Endothelial cell of umbilical vein (primary cell): ENCODE measurements around the gene YIPF1. TPM values are rescaled to one million over a fixed set of nuclear protein-coding genes. Genes with fewer than 3 reads are reported as not detected.

Experiments
- BruUV-seq: library from RNA; stranded (reverse); fragments of 400-500 nt; replicated peaks from 2 replicates; lab custom pipeline; 2021; lab: Mats Ljungman, UMichigan
- CTCF ChIA-PET: fragments of 300-600, 350-600 bp; sonication (Branson Sonifier 250); formaldehyde crosslinking; loops from one replicate; lab custom pipeline; 2021; ENCODE audit warnings: antibody characterized with exemption, inconsistent platforms; lab: Charles Lee
- POLR2A ChIA-PET: fragments of 300-600, 350-600 bp; sonication (Branson Sonifier 250); formaldehyde crosslinking; loops from one replicate; lab custom pipeline; 2021; ENCODE audit warnings: antibody characterized with exemption, inconsistent platforms; lab: Charles Lee
- DNase-seq: peaks from one replicate; pipeline ENCODE4 v3.0.0-alpha.2; 2011; ENCODE audit warnings: low read depth, low spot score
- FAIRE-seq: peaks from 2 replicates; lab custom pipeline; 2011; peaks lifted over from hg19 to GRCh38; lab: Jason Lieb, UNC
- H2AFZ ChIP-seq: 2 replicates; pipeline ENCODE4 v1.6.0; 2012; ENCODE audit warnings: low read depth, low read length, control low read depth, inconsistent platforms
- H3K27ac ChIP-seq: 2 replicates; pipeline ENCODE4 v1.5.1; 2011; ENCODE audit warnings: low read depth, mild to moderate bottlenecking, control low read depth, low read length, moderate library complexity; ENCODE audit not compliant: insufficient read depth
- H3K27me3 ChIP-seq, 2 experiments: 2 replicates each; pipeline versions ENCODE4 v1.6.0 to v1.6.1; 2011; ENCODE audit warnings: low read length in 2 of 2, mixed read lengths in 1 of 2; ENCODE audit not compliant: control insufficient read depth in 2 of 2, insufficient read depth in 2 of 2
- H3K36me3 ChIP-seq, 2 experiments: 2 replicates in 1 of 2; 3 replicates in 1 of 2; pipeline ENCODE4 v1.5.1; 2011; ENCODE audit warnings: low read length in 2 of 2, mild to moderate bottlenecking in 1 of 2, moderate library complexity in 1 of 2; ENCODE audit not compliant: control insufficient read depth in 2 of 2, insufficient read depth in 2 of 2; ENCODE audit errors: extremely low read depth in 1 of 2
- H3K4me1 ChIP-seq: 3 replicates; pipeline ENCODE4 v1.5.1; 2011; ENCODE audit warnings: mild to moderate bottlenecking, low read length; ENCODE audit not compliant: control insufficient read depth, insufficient read depth; ENCODE audit errors: extremely low read depth
- H3K4me2 ChIP-seq: 2 replicates; pipeline ENCODE4 v1.6.1; 2011; ENCODE audit warnings: low read length, control low read depth, mixed read lengths; ENCODE audit not compliant: insufficient read depth
- H3K4me3 ChIP-seq, 3 experiments: fragments of 200-600 bp in 1 of 3; sonication (generic), shearing (Covaris generic) in 1 of 3; replicated peaks in 1 of 3; 2 replicates each; pipeline ENCODE4 v1.5.1; 2011 to 2016; ENCODE audit warnings: control low read depth in 3 of 3, low read length in 3 of 3, mild to moderate bottlenecking in 2 of 3, inconsistent platforms in 1 of 3, low read depth in 1 of 3, moderate library complexity in 1 of 3; ENCODE audit not compliant: insufficient read depth in 1 of 3
- H3K79me2 ChIP-seq: 2 replicates; pipeline ENCODE4 v1.6.0; 2012; ENCODE audit warnings: low read length, inconsistent platforms; ENCODE audit not compliant: control insufficient read depth, insufficient read depth
- H3K9ac ChIP-seq: replicated peaks from 2 replicates; pipeline ENCODE3; 2011; ENCODE audit warnings: low read length, control low read depth; ENCODE audit not compliant: insufficient read depth; ENCODE audit errors: extremely low read depth
- H3K9me1 ChIP-seq: replicated peaks from 3 replicates; pipeline ENCODE4 v1.6.0; 2011; ENCODE audit warnings: mild to moderate bottlenecking, low read length; ENCODE audit not compliant: control insufficient read depth, insufficient read depth; ENCODE audit errors: extremely low read depth
- H3K9me3 ChIP-seq: replicated peaks from 2 replicates; pipeline ENCODE4 v1.5.1; 2012; ENCODE audit warnings: low read length, inconsistent platforms; ENCODE audit not compliant: control insufficient read depth, insufficient read depth
- H4K20me1 ChIP-seq: replicated peaks from 2 replicates; pipeline ENCODE3; 2011; ENCODE audit warnings: mild to moderate bottlenecking, low read length; ENCODE audit not compliant: control insufficient read depth, insufficient read depth; ENCODE audit errors: extremely low read depth
- CTCF ChIP-seq, 2 donors: IDR thresholded peaks; 1 replicate in 1 of 2; 2 replicates in 1 of 2; pipeline ENCODE4 v1.5.1; 2011; ENCODE audit warnings: low read length in 2 of 2, mild to moderate bottlenecking in 2 of 2, moderate library complexity in 2 of 2, control low read depth in 1 of 2, inconsistent platforms in 1 of 2, low read depth in 1 of 2; ENCODE audit not compliant: insufficient read depth in 1 of 2; ENCODE audit errors: extremely low read depth in 1 of 2
- EZH2 ChIP-seq: IDR thresholded peaks from 2 replicates; pipeline ENCODE4 v1.6.1; 2012; ENCODE audit warnings: borderline replicate concordance, low read depth, mild to moderate bottlenecking, moderate library complexity, low read length, inconsistent platforms; ENCODE audit not compliant: severe bottlenecking
- FOS ChIP-seq: IDR thresholded peaks from 2 replicates; pipeline ENCODE4 v1.6.1; 2011; ENCODE audit warnings: mild to moderate bottlenecking, low read length, moderate library complexity, borderline replicate concordance; ENCODE audit not compliant: insufficient read depth
- GATA2 ChIP-seq: IDR thresholded peaks from 2 replicates; pipeline ENCODE4 v1.7.0; 2011; ENCODE audit warnings: low read depth, mild to moderate bottlenecking, moderate library complexity, mixed read lengths, low read length; ENCODE audit not compliant: insufficient read length, insufficient read depth
- JUN ChIP-seq: IDR thresholded peaks from 2 replicates; pipeline ENCODE4 v1.6.1; 2011; ENCODE audit warnings: borderline replicate concordance, low read depth; ENCODE audit not compliant: insufficient read length, insufficient read depth
- MAX ChIP-seq: IDR thresholded peaks from 2 replicates; pipeline ENCODE4 v1.6.1; 2011; ENCODE audit not compliant: insufficient read depth, insufficient read length
- MYC ChIP-seq: IDR thresholded peaks from one replicate; pipeline ENCODE4 v1.6.1; 2011; ENCODE audit warnings: mild to moderate bottlenecking, low read depth, low read length
- POLR2A ChIP-seq: IDR thresholded peaks from 2 replicates; pipeline ENCODE4 v1.6.1; 2012; ENCODE audit warnings: low read depth, mild to moderate bottlenecking, control low read depth, low read length
- POLR2AphosphoS5 ChIP-seq: IDR thresholded peaks from 2 replicates; pipeline ENCODE4 v1.6.1; 2012; ENCODE audit warnings: low read depth, mild to moderate bottlenecking, control low read depth, low read length, moderate library complexity; ENCODE audit not compliant: insufficient read depth
- dilution Hi-C: fragments of 300-500 bp; cut with MboI; formaldehyde crosslinking; loops from one replicate; pipeline ENCODE4 v1.15.0; 2019; ENCODE audit warnings: low sequenced_read_pairs; ENCODE audit not compliant: extremely low pct_ligation_motif_present
- intact Hi-C: fragments of 100-400 bp; cut with micrococcal nuclease; formaldehyde crosslinking; loops from one replicate; pipeline ENCODE4 v1.10.0; 2022
- polyA plus RNA-seq, 4 experiments: library from polyadenylated mRNA; depleted of rRNA in 3 of 4; stranded (reverse) in 3 of 4; unstranded in 1 of 4; fragments of >200 nt; gene quantifications; 2 replicates each; pipeline versions ENCODE4 v1.2.1 to v1.2.3, GENCODE V29; 2011 to 2012; ENCODE audit warnings: missing spikeins in 1 of 4
- total RNA-seq: library from RNA; stranded (reverse); gene quantifications from 2 replicates; pipeline ENCODE4 v1.2.3, GENCODE V29; 2021

The YIPF1 gene
- total and polyA plus RNA-seq, 2 donors (not counting 3 experiments of a cell fraction or from before 2014, with no cell fraction given) = 14.8 to 26.2 TPM

GRCh38 chr1:53905509-53905908 lies 15.9 kb upstream of the YIPF1 start:
- Histone ChIP-seq H3K27ac (no peak overlapping the region), H3K9me1 (no peaks in the 10 kb centered on the region), H3K4me2 (no peak overlapping the region), H3K36me3 (no peaks in the 10 kb centered on the region), H3K9me3 (no peaks in the 10 kb centered on the region), H3K79me2 (no peaks in the 10 kb centered on the region), H3K4me1 (no peaks in the 10 kb centered on the region), H3K27me3 (no peaks in the 10 kb centered on the region), H4K20me1 (no peaks in the 10 kb centered on the region), H3K4me3 (no peak overlapping the region), H3K9ac (no peak overlapping the region), H2AFZ (no peak overlapping the region)
- dilution Hi-C loops = no loop called here
- no peak for FAIRE-seq
- no peak for DNase-seq
- TF ChIP-seq CTCF (IDR thresholded peaks at IDR 0.05; ENCODE audit: extremely low read depth in 1 of 2, insufficient read depth in 1 of 2, low read depth in 1 of 2, low read length in 2 of 2) = no peak
- TF ChIP-seq JUN = no peak
- no peak for TF ChIP-seq GATA2
- TF ChIP-seq FOS = no peak
- TF ChIP-seq MYC = no peak
- no peak for TF ChIP-seq EZH2
- TF ChIP-seq POLR2A = no peak
- TF ChIP-seq POLR2AphosphoS5 = no peak
- no peak for TF ChIP-seq MAX
- intact Hi-C loops = no loop called here
- ChIA-PET CTCF (no interaction called here), POLR2A (no interaction called here)
- BruUV-seq = no TSS peak
